Mesothelial cell of epicardium (in vitro differentiated cells): ENCODE measurements around the gene ITGB8. TPM values are rescaled to one million over a fixed set of nuclear protein-coding genes. Genes with fewer than 3 reads are reported as not detected.
A peak's percentile ranks its signal among the peaks of the same experiment; 100 is the strongest.

Experiments
- DNase-seq, 2 experiments: peaks; one replicate each; pipeline ENCODE4 v3.0.0; 2021; ENCODE audit warnings: low spot score in 2 of 2; ENCODE audit not compliant: unreplicated experiment in 2 of 2
- H3K27ac Mint-ChIP-seq: 2 replicates; pipeline ENCODE4 v1.8.0; 2021; ENCODE audit warnings: mixed read lengths
- H3K27me3 Mint-ChIP-seq: 2 replicates; pipeline ENCODE4 v1.8.0; 2021; ENCODE audit warnings: low read depth, mixed read lengths
- H3K36me3 Mint-ChIP-seq: 2 replicates; pipeline ENCODE4 v1.8.0; 2021; ENCODE audit warnings: mixed read lengths
- H3K4me1 Mint-ChIP-seq: 2 replicates; pipeline ENCODE4 v1.8.0; 2021; ENCODE audit warnings: mixed read lengths
- H3K4me3 Mint-ChIP-seq: 2 replicates; pipeline ENCODE4 v1.8.0; 2021; ENCODE audit warnings: mild to moderate bottlenecking, moderate library complexity, mixed read lengths
- H3K9me3 Mint-ChIP-seq: 2 replicates; pipeline ENCODE4 v1.8.0; 2021; ENCODE audit warnings: mixed read lengths
- total RNA-seq: library from RNA; stranded (reverse); gene quantifications from 3 replicates; pipeline ENCODE4 v1.2.1, GENCODE V29; 2021
- TF ChIP-seq, protein P1 (sequence below): fragments of 200-600 bp; sonication (generic); IDR thresholded peaks from one replicate; pipeline ENCODE4 v1.5.0; 2021; ENCODE audit warnings: antibody characterized with exemption; ENCODE audit not compliant: unreplicated experiment

ITGB8 gene
- total RNA-seq, 1 donor from 2014 or later, result 15.6 TPM

DNA sequence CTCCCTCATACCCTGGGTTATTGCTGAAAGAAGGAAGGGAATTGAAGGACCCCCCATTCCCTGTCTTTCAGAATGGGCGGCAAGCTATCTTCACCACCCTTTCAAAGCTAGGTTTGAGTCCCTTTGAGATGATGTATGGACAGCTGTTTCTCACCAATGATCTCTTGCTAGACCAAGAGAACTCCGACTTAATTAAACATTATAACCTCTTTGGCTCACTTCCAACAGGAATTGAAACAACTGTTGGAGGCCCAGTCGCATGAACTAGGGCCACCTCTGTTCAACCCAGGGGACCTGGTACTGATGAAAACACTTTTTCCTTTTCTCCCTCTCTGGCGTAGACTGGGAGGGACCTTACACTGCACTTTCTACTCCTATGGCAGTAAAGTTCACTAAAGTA, 110.6 kb downstream of the ITGB8 start:
- peaks cover 32% of the 10 kb centered on the region for H3K4me1 Mint-ChIP-seq
- H3K27me3 Mint-ChIP-seq, result no peaks in the 10 kb centered on the region
- H3K4me3 Mint-ChIP-seq, result no peak overlapping the region
- no peak for DNase-seq
- TF ChIP-seq, protein P1, sequence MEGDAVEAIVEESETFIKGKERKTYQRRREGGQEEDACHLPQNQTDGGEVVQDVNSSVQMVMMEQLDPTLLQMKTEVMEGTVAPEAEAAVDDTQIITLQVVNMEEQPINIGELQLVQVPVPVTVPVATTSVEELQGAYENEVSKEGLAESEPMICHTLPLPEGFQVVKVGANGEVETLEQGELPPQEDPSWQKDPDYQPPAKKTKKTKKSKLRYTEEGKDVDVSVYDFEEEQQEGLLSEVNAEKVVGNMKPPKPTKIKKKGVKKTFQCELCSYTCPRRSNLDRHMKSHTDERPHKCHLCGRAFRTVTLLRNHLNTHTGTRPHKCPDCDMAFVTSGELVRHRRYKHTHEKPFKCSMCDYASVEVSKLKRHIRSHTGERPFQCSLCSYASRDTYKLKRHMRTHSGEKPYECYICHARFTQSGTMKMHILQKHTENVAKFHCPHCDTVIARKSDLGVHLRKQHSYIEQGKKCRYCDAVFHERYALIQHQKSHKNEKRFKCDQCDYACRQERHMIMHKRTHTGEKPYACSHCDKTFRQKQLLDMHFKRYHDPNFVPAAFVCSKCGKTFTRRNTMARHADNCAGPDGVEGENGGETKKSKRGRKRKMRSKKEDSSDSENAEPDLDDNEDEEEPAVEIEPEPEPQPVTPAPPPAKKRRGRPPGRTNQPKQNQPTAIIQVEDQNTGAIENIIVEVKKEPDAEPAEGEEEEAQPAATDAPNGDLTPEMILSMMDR, result no peak
- H3K9me3 Mint-ChIP-seq, result peaks cover 23% of the 10 kb centered on the region
- H3K27ac Mint-ChIP-seq, result no peak overlapping the region
- no peaks in the 10 kb centered on the region for H3K36me3 Mint-ChIP-seq

DNA sequence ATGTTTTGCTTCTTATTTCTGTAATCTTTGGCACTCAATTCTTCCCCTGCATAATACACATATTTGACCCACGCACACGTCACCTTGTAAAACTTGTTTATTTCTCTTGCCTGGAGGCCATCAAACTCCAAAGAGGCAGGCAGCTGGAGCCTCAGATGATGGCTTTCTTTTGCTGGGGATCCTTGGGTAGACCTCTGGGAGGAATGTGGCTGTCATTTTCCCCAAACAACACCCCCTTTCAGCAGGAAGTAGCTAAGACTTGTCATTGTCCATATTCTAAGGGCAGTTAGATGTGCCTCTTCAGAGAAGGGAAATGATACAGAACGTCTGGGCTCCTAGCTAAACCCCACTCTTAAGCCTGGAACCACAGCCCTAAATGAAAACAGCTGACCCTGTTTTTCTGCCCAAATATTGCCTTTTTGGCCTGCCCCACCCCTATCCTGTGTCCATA, 111.3 kb downstream of the ITGB8 start:
- Mint-ChIP-seq H3K9me3 (peaks cover 23% of the 10 kb centered on the region), H3K4me1 (peaks cover 36% of the 10 kb centered on the region), H3K36me3 (no peaks in the 10 kb centered on the region), H3K27ac (peak overlapping the region; percentile 28), H3K27me3 (no peaks in the 10 kb centered on the region), H3K4me3 (no peak overlapping the region)
- no peak for DNase-seq
- TF ChIP-seq, protein P1, result no peak

DNA sequence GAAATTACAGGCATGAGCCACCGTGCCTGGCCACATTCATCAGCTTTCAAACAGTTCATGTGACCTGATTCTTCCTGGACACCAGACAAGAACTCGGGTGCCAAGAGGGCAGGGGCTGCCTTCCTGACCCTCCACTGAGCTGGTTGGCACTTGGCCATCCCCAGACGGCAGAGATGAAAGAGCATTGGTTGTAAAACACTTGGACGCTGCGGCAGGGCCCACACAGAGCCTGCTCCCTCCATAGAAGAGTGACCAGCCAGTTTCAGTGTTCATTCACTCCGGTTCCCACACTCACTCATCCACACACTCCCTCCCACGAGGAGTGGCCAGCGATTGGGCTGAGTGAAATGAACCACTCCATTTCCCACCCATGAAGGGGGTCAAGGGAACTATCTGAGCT, 112.3 kb downstream of the ITGB8 start:
- H3K4me1 Mint-ChIP-seq, result peaks cover 34% of the 10 kb centered on the region
- no peaks in the 10 kb centered on the region for H3K27me3 Mint-ChIP-seq
- H3K36me3 Mint-ChIP-seq, result no peaks in the 10 kb centered on the region
- H3K4me3 Mint-ChIP-seq, result no peak overlapping the region
- H3K9me3 Mint-ChIP-seq, result peaks cover 23% of the 10 kb centered on the region
- no peak for DNase-seq
- no peak overlapping the region for H3K27ac Mint-ChIP-seq
- TF ChIP-seq, protein P1, result no peak

DNA sequence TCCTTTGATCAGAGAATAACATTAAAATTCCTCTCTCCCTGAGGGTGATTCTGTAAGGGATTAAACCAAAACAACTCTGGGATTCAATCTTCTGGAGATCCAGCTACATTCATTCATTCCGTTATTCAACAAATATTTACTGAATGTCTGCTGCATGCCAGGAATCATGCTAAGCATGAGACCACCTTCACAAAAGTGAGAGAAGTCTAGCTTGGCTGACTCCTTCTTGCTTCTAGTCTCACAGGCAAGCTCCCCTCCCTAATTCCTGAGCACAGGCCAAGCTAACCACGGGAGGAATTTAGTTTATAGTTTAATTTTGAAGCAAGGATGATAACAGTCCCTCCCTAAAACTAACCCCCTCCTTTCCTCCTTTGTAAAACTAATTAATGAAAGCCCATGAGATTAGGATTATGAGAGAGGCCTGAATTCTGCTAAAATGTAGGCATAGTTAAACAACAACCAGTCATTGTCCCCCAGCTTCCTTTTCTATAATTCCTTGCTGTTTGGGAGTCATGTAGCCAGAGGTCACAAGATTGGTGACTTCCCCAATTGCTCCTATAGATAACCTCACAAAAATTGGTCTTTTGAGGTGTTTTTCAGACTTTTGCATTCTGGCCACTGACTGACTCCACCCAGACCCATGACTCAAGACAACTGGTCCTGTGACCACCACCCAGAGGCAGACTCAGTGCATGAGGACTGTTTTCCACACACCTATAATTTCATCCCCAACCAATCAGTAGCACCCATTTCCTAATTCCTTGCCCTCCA, 113.5 kb downstream of the ITGB8 start:
- H3K27me3 Mint-ChIP-seq, result peaks cover under 1% of the 10 kb centered on the region

DNA sequence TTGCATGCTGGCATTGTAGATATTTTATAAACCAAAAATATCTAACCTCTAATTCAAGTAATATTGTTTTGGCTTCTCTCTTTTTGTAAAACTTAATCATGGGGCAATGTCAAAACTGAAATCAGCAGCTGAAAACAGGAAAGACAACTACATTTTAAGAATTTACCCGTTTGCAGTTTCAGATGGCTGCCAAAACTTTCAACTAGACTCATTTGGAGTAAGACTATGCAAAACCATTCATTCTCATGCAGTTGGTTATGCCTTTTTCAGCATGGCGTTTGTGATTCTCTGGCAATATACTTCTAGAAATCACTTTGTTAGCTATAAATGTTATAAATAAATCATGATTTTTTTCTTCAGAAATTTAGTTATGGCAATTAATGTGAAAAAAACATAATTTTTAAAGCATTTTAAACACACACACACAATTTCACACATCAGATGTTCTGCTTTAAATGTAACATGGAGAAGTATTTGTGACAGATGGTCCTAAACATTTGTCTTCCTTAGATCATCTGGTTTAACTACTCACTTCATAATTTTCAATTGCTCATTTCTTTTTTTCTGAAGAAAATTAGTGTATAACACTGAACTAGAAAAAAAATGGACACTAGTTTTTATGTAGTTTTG, 116.4 kb downstream of the ITGB8 start:
- Mint-ChIP-seq H3K4me3 (no peak overlapping the region), H3K4me1 (peaks cover 10% of the 10 kb centered on the region), H3K9me3 (peaks cover 20% of the 10 kb centered on the region), H3K36me3 (no peaks in the 10 kb centered on the region), H3K27ac (no peak overlapping the region), H3K27me3 (peaks cover 2% of the 10 kb centered on the region)
- no peak for DNase-seq
- TF ChIP-seq, protein P1, result no peak

More for the DNA sequence above, 113.5 kb downstream of the ITGB8 start:
- Mint-ChIP-seq H3K9me3 (peaks cover 23% of the 10 kb centered on the region), H3K27ac (no peak overlapping the region), H3K4me3 (no peak overlapping the region), H3K4me1 (peaks cover 21% of the 10 kb centered on the region), H3K36me3 (no peaks in the 10 kb centered on the region)
- no peak for DNase-seq
- TF ChIP-seq, protein P1, result no peak
